HG02981 (cell line): ENCODE data around the gene SCAP.

ENCODE experiments used
- ATAC-seq: cut with Tn5 transposase; IDR thresholded peaks from one replicate; pipeline ENCODE4 v1.9.1; 2021; ENCODE audit warnings: mild to moderate bottlenecking, moderate library complexity; ENCODE audit not compliant: unreplicated experiment

SCAP gene

GRCh38 chr3:47366833-47367232, 108.9 kb downstream of the SCAP start:
- no peak for ATAC-seq

DNA sequence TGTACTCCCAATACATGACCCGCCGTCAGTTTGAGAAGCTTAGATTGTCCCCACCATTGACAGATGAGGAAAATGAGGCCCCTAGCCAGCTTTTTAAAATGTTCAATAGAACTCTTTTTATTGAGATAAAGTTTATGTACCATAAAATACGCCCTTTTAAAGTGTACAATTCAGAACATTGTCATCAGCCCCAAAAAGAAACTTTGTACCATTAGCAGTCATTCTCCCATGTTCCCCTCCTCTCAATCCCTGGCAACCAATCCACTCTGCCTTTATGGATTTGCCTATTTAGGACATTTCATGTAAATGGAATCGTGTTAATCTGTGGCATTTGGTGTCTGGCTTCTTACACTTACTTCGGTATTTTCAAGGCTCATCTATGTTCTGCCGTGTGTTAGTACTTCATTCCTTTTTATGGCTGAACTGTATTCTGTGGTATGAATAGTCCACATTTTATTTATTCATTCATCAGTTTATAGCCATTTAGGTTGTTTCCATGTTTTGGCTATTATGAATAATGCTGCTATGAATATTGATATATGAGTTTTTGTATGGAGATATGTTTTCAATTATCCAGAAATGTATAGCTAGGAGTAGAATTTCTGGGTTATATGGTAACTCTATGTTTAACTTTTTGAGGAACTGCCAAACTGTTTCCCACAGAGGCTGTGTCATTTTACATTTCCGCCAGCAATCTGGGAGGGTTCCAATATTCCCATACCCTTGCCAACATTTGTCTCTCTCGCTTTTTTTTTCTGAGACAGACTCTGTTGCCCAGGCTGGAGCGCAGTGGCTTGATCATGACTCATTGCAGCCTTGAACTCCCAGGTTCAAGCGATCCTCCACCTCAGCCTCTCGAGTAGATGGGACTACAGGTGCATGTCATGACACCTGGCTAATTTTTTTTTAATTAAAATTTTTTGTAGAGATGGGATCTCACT, 110.3 kb downstream of the SCAP start:
- ATAC-seq, result no peak
